MM.1S (cell line): ENCODE results near the gene ECPAS.
"Not testable (repeated sequence)": the region's sequence is repeated elsewhere in the genome, so short reads cannot be mapped to it uniquely, and the experiment has no call there.

Experiments used
- DNase-seq: peaks from one replicate; pipeline ENCODE4 v3.0.0-alpha.2; 2015
- H2AFZ ChIP-seq: fragments of 300-600 bp; sonication (generic); 2 replicates; pipeline ENCODE4 v1.6.0; 2016; ENCODE audit warnings: antibody characterized with exemption, low read length
- H3F3A ChIP-seq: fragments of 300-600 bp; sonication (generic); 2 replicates; pipeline ENCODE4 v1.6.1; 2016; ENCODE audit warnings: mild to moderate bottlenecking, antibody characterized with exemption, low read length, moderate library complexity, mixed read lengths; ENCODE audit not compliant: insufficient read depth
- H3K27ac ChIP-seq: fragments of 300-600 bp; sonication (generic); 2 replicates; pipeline ENCODE4 v1.5.1; 2016; ENCODE audit warnings: mild to moderate bottlenecking, low read length
- H3K27me3 ChIP-seq: fragments of 300-600 bp; sonication (generic); replicated peaks from 2 replicates; pipeline ENCODE4 v1.6.0; 2016; ENCODE audit warnings: low read length; ENCODE audit not compliant: insufficient read depth
- H3K36me3 ChIP-seq: fragments of 300-600 bp; sonication (generic); replicated peaks from 2 replicates; pipeline ENCODE4 v1.6.1; 2016; ENCODE audit warnings: mild to moderate bottlenecking, low read length, mixed read lengths; ENCODE audit not compliant: insufficient read depth
- H3K4me1 ChIP-seq: fragments of 300-600 bp; sonication (generic); 2 replicates; pipeline ENCODE4 v1.6.1; 2016; ENCODE audit warnings: low read length, mixed read lengths
- H3K4me2 ChIP-seq: fragments of 300-600 bp; sonication (generic); 2 replicates; pipeline ENCODE4 v1.6.0; 2016; ENCODE audit warnings: low read depth, low read length
- H3K4me3 ChIP-seq: fragments of 300-600 bp; sonication (generic); 2 replicates; pipeline ENCODE4 v1.5.1; 2016; ENCODE audit warnings: low read length, mixed read lengths
- H3K79me2 ChIP-seq: fragments of 300-600 bp; sonication (generic); 2 replicates; pipeline ENCODE4 v1.6.1; 2016; ENCODE audit warnings: mixed run types, low read length, mixed read lengths
- H3K9ac ChIP-seq: fragments of 300-600 bp; sonication (generic); 2 replicates; pipeline ENCODE4 v1.6.1; 2016; ENCODE audit warnings: low read length, mixed read lengths
- H3K9me2 ChIP-seq: fragments of 300-600 bp; sonication (generic); replicated peaks from 2 replicates; pipeline ENCODE4 v1.6.1; 2016; ENCODE audit warnings: mild to moderate bottlenecking, low read length, mixed read lengths; ENCODE audit not compliant: insufficient read depth
- H3K9me3 ChIP-seq: fragments of 300-600 bp; sonication (generic); replicated peaks from 2 replicates; pipeline ENCODE4 v1.6.1; 2016; ENCODE audit warnings: mild to moderate bottlenecking, low read length, mixed read lengths; ENCODE audit not compliant: insufficient read depth
- H4K20me1 ChIP-seq: fragments of 300-600 bp; sonication (generic); 2 replicates; pipeline ENCODE4 v1.6.1; 2016; ENCODE audit warnings: mild to moderate bottlenecking, low read length, moderate library complexity, mixed read lengths; ENCODE audit not compliant: insufficient read depth
- EZH2 ChIP-seq: fragments of 300-600 bp; sonication (generic); optimal IDR thresholded peaks from 2 replicates; pipeline ENCODE3; 2017; ENCODE audit warnings: low read depth, mild to moderate bottlenecking, antibody characterized with exemption, low read length, mixed read lengths
- EZH2phosphoT487 ChIP-seq: fragments of 300-600 bp; sonication (generic); IDR thresholded peaks from 2 replicates; pipeline ENCODE4 v1.6.1; 2018; ENCODE audit warnings: antibody characterized with exemption, low read length
- TF ChIP-seq, protein P1 (sequence below): fragments of 300-600 bp; sonication (generic); IDR thresholded peaks from 2 replicates; pipeline ENCODE4 v1.5.1; 2016; ENCODE audit warnings: antibody characterized with exemption, low read length, mixed read lengths

The ECPAS gene

DNA sequence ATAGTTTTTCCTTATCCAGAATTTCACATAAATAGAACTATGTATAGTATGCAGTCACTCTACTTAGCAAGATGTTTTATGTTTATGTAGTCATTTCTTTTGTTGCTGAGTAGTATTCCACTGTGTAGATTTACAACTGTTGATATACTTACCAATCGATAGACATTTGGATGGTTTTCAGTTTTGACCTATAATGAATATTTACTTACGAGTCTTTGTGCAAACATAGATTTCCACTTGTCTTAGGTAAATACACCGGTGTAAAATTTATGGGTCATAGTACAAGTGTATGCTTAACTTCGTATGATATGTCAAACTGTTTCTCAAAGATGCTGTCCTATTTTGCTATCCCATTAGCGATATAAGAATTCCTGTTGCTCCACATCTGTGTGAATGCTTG lies 134.4 kb downstream of the ECPAS start:
- H3K4me3 ChIP-seq: no peak overlapping the region
- H2AFZ ChIP-seq: no peak overlapping the region
- no peak overlapping the region for H3K27ac ChIP-seq
- no peak overlapping the region for H3K9ac ChIP-seq
- no peaks in the 10 kb centered on the region for H3K9me3 ChIP-seq
- peaks cover 8% of the 10 kb centered on the region; the same call in 1 of the 2 replicates for H3K4me1 ChIP-seq
- H3K79me2 ChIP-seq: no peaks in the 10 kb centered on the region
- no peak overlapping the region for H3K4me2 ChIP-seq
- no peaks in the 10 kb centered on the region for H3K36me3 ChIP-seq
- no peaks in the 10 kb centered on the region for H3F3A ChIP-seq
- TF ChIP-seq, protein P1, sequence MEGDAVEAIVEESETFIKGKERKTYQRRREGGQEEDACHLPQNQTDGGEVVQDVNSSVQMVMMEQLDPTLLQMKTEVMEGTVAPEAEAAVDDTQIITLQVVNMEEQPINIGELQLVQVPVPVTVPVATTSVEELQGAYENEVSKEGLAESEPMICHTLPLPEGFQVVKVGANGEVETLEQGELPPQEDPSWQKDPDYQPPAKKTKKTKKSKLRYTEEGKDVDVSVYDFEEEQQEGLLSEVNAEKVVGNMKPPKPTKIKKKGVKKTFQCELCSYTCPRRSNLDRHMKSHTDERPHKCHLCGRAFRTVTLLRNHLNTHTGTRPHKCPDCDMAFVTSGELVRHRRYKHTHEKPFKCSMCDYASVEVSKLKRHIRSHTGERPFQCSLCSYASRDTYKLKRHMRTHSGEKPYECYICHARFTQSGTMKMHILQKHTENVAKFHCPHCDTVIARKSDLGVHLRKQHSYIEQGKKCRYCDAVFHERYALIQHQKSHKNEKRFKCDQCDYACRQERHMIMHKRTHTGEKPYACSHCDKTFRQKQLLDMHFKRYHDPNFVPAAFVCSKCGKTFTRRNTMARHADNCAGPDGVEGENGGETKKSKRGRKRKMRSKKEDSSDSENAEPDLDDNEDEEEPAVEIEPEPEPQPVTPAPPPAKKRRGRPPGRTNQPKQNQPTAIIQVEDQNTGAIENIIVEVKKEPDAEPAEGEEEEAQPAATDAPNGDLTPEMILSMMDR: no peak
- TF ChIP-seq EZH2phosphoT487: no peak
- no peak for TF ChIP-seq EZH2
- H3K27me3 ChIP-seq: no peaks in the 10 kb centered on the region
- H3K9me2 ChIP-seq: no peaks in the 10 kb centered on the region
- H4K20me1 ChIP-seq: no peaks in the 10 kb centered on the region
- no peak for DNase-seq

DNA sequence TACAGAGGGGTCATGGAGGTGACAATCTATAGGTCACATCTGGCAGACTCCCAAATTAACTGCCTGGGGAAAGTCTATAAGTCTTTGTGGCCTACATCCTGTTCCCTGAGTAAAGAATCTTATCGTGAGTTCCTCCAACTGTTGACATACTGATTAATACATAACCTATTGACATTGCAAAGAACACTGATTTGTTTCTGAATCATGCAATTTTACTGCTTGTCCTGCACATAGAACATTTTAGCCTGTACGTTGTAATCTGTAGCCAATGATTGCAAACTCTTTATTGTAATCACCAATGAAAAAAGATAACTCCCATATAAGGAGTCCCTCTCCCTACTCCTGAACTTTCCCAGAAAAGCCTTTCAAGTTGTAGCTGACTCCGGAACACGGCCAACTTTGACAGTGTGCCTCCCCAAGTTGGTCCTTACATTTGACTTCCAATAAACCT lies 135.3 kb downstream of the ECPAS start:
- H3K79me2 ChIP-seq: no peaks in the 10 kb centered on the region
- H3K27ac ChIP-seq: no peak overlapping the region
- no peaks in the 10 kb centered on the region for H3K27me3 ChIP-seq
- no peak for DNase-seq
- no peak overlapping the region for H3K4me3 ChIP-seq
- no peaks in the 10 kb centered on the region for H3F3A ChIP-seq
- H2AFZ ChIP-seq: no peak overlapping the region
- H3K4me1 ChIP-seq: peaks cover 1% of the 10 kb centered on the region; the same call in 1 of the 2 replicates
- H3K9me3 ChIP-seq: no peaks in the 10 kb centered on the region
- no peaks in the 10 kb centered on the region for H4K20me1 ChIP-seq
- H3K9ac ChIP-seq: no peak overlapping the region
- H3K36me3 ChIP-seq: no peaks in the 10 kb centered on the region
- TF ChIP-seq, protein P1: no peak
- TF ChIP-seq EZH2 (no peak), EZH2phosphoT487 (no peak)
- no peaks in the 10 kb centered on the region for H3K9me2 ChIP-seq
- H3K4me2 ChIP-seq: no peak overlapping the region

DNA sequence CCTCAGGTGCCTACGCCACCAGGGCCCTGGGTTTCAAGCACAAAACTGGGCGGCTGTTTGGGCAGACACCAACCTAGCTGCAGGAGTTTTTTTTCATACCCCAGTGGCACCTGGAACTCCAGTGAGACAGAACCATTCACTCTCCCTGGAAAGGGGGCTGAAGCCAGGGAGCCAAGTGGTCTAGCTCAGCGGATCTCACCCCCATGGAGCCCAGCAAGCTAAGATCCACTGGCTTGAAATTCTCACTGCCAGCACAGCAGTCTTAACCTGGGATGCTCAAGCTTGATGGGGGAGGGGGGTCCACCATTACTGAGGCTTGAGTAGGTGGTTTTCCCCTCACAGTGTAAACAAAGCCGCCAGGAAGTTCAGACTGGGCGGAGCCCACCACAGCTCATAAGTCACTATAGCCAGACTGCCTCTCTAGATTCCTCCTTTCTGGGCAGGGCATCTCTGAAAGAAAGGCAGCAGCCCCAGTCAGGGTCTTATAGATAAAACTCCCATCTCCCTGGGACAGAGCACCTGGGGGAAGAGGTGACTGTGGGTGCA lies 149.8 kb downstream of the ECPAS start:
- H3K9me3 ChIP-seq, H3K27ac ChIP-seq, H4K20me1 ChIP-seq, H3K4me2 ChIP-seq, H3K9me2 ChIP-seq, H3F3A ChIP-seq, DNase-seq, H2AFZ ChIP-seq, H3K9ac ChIP-seq, H3K4me3 ChIP-seq, H3K27me3 ChIP-seq, H3K4me1 ChIP-seq, H3K79me2 ChIP-seq, H3K36me3 ChIP-seq: not testable (repeated sequence)

DNA sequence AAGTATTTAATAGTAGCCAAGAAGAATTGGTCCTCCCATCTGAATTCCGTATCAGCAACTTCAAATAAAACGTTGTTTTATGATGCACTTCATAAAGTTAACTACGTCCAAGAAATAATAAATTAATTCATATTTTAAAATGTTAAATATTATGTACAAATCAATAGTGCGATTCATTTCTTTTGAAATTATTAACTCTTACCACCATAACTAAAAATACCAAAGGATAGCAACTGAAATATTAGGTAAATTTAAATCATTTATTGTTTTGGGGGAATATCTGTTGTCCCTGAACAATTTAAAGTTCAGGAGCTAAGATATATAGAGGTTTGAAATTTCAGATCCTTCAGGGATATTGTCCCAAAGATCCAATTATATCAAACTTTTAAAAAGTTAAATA lies 154.1 kb downstream of the ECPAS start, which contains the start of gene OR2K2:
TSS of gene OR2K2 (minus strand) at position 101 of the 400 bp plus-strand sequence. CDS start 1,791 bp downstream, outside the sequence.
- Histone ChIP-seq H2AFZ (no peak within 1 kb of the TSS), H3K27me3 (no peaks in the 10 kb centered on the region), H3K36me3 (no peaks in the 10 kb centered on the region), H4K20me1 (no peaks in the 10 kb centered on the region), H3K9ac (no peak within 1 kb of the TSS), H3K27ac (no peak within 1 kb of the TSS), H3K9me3 (no peaks in the 10 kb centered on the region), H3K4me2 (no peak within 1 kb of the TSS), H3K79me2 (no peaks in the 10 kb centered on the region), H3K4me1 (no peaks in the 10 kb centered on the region), H3K9me2 (no peaks in the 10 kb centered on the region), H3K4me3 (no peak within 1 kb of the TSS), H3F3A (no peaks in the 10 kb centered on the region)
- no peak for DNase-seq
- TF ChIP-seq EZH2phosphoT487 (no peak), EZH2 (no peak)
- TF ChIP-seq, protein P1: no peak
